Jurkat, Clone E6-1 (cell line): ENCODE data around the gene RENBP.

ENCODE experiments used
- DNase-seq: peaks from one replicate; pipeline ENCODE4 v3.0.0-alpha.2; 2011; ENCODE audit warnings: low read depth, low spot score
- H3K4me3 ChIP-seq: 2 replicates; pipeline ENCODE4 v1.5.1; 2011; ENCODE audit warnings: mild to moderate bottlenecking, low read length, control low read depth, moderate library complexity

The RENBP gene

DNA sequence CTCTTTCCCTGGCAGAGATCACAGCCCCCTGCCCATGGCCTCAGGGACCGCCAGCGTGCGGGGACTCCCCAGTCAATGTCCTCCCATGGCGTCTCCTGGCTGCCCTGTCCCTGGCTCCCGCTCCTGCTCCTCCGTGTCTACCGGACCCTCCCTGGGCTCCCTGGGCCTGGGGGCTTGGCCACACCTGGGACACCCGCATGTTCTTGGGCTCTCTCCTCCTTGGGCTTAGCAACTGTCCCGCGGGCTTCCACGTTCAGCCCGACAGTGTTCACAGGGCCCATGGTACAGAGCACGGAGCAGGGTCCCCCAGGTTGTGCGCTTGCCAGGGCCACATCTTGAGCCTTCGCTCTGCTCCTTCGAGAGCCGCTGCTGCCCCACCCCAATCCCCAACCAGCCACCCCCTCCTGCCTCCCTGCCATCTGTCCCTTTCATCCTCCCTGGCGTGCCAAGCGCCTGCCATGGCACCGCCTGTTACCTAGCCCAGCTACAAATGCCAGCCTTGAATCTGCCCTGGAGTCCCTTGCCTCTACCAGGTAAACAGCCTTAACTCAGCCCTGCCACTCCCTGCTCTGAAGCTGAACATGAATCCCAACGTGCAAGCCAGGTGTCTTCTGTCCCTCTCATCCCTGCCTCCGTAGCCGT is 36.1 kb downstream of the RENBP start:
- DNase-seq, result no peak
- H3K4me3 ChIP-seq, result no peak overlapping the region

GRCh38 chrX:153907456-153907855 is 37.0 kb downstream of the RENBP start:
- DNase-seq, result no peak
- H3K4me3 ChIP-seq, result no peak overlapping the region

DNA sequence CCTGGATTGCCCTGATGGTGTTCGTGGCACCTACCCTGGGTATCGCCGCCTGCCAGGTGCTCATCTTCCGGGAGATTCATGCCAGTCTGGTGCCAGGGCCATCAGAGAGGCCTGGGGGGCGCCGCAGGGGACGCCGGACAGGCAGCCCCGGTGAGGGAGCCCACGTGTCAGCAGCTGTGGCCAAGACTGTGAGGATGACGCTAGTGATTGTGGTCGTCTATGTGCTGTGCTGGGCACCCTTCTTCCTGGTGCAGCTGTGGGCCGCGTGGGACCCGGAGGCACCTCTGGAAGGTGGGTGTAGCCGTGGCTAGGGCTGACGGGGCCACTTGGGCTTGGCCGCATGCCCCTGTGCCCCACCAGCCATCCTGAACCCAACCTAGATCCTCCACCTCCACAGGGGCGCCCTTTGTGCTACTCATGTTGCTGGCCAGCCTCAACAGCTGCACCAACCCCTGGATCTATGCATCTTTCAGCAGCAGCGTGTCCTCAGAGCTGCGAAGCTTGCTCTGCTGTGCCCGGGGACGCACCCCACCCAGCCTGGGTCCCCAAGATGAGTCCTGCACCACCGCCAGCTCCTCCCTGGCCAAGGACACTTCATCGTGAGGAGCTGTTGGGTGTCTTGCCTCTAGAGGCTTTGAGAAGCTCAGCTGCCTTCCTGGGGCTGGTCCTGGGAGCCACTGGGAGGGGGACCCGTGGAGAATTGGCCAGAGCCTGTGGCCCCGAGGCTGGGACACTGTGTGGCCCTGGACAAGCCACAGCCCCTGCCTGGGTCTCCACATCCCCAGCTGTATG is 38.1 kb downstream of the RENBP start:
- no peak for DNase-seq
- no peak overlapping the region for H3K4me3 ChIP-seq

DNA sequence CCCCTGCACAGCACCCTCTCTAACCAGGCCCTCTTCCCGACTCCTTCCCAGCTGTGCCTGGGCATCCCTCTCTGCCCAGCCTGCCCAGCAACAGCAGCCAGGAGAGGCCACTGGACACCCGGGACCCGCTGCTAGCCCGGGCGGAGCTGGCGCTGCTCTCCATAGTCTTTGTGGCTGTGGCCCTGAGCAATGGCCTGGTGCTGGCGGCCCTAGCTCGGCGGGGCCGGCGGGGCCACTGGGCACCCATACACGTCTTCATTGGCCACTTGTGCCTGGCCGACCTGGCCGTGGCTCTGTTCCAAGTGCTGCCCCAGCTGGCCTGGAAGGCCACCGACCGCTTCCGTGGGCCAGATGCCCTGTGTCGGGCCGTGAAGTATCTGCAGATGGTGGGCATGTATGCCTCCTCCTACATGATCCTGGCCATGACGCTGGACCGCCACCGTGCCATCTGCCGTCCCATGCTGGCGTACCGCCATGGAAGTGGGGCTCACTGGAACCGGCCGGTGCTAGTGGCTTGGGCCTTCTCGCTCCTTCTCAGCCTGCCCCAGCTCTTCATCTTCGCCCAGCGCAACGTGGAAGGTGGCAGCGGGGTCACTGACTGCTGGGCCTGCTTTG is 38.9 kb downstream of the RENBP start:
- no peak for DNase-seq
- no peak overlapping the region for H3K4me3 ChIP-seq

DNA sequence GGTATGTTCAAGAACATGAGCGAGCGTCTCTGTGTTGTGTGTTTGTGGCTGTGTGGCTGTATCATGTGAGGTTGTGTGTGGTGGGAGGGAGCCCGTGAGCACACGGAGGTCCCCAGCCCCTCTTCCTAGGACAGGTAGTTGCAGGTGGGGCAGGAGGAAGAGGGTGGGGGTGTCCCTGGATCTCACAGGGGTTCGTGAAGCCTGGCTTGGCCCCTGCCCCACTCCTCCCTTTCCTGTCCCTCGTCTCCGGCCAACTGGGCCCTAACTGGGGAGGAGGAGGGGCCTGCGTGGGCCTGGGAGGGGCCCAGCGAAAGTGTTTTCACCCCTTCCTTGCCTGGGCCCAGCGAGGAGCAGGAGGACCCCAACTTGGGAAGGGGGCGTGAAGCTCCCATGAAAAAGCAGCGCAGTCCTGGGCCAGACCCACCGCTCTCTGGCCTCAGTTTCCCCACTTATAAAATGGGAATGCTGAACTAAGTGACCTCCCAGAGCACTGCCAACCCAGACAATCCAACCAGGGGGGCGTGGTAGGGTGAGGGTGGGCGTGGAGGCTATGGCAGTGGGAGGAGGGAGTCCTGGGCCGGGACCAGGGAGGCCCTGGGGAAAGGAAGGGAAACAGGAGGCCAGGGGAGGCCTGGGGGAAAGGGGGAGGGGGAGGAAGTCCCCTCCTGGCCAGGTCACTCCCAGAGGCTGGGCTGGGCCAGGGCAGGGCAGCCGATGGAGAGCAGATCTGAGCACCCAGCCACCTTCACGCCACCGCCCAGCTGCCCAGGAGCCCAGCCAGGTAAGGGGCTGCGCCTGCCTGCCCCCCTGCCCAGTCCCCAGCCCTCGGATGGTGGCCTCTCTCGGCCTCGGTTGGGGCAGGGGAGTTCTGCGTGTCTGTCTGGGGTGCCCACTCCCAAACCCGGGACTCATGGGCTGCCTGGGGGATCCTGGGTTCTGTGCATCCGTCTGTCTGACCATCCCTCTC is 40.2 kb downstream of the RENBP start, which contains the start of gene AVPR2:
TSS of gene AVPR2 (plus strand) at position 683 of the 967 bp plus-strand sequence. CDS start 473 bp downstream, outside the sequence.
- DNase-seq, result no peak

GRCh38 chrX:153903238-153903980 is 41.0 kb downstream of the RENBP start:
- DNase-seq, result no peak
- no peak overlapping the region for H3K4me3 ChIP-seq

More for the DNA sequence above, 40.2 kb downstream of the RENBP start, which contains the start of gene AVPR2:
- no peak within 1 kb of the TSS for H3K4me3 ChIP-seq

GRCh38 chrX:153902385-153902784 is 42.1 kb downstream of the RENBP start:
- H3K4me3 ChIP-seq, result no peak overlapping the region
- DNase-seq, result no peak

DNA sequence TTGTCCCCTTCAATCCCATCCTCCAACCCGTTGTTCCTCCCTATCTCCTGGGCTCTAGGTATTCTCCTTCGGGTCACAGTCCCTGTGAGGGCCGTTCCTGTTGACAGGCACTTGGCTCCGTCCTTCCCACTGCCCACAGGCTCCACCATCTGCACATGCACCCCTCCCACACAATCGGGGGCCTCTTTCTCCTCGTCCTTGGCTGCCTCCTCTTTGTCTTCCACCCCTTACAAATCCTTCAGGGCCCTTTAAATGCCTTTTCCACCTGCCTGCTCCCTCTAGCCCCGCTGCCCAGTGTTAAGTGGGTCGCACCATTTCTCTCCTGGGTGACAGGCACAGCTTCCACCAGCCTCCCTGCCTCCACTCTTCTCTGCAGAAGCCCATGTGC is 42.7 kb downstream of the RENBP start:
- H3K4me3 ChIP-seq, result no peak overlapping the region
- DNase-seq, result no peak

GRCh38 chrX:153900831-153901752 is 43.4 kb downstream of the RENBP start:
- H3K4me3 ChIP-seq, result peak overlapping the region; percentile 7; the same call in 1 of the 2 replicates
- peak; percentile 87 for DNase-seq

DNA sequence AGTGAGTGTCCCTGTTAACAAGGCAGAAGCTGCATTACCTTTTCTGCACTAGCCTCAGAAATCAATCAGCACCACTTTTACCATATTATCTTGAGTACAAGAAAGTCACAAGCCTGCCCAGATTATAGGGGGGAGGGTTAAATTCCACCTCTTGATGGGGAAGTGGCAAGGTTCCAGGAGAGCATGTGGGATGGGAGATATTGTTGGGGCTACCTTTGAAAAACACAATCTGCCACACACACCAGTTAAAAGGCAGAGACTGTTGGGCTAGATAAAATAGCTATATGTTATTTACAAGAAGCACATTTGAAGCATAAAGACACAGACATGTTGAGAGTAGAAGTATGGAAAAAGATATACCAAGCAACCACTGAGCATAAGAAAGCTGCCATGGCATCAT is 46.5 kb downstream of the RENBP start:
- DNase-seq, result no peak

DNA sequence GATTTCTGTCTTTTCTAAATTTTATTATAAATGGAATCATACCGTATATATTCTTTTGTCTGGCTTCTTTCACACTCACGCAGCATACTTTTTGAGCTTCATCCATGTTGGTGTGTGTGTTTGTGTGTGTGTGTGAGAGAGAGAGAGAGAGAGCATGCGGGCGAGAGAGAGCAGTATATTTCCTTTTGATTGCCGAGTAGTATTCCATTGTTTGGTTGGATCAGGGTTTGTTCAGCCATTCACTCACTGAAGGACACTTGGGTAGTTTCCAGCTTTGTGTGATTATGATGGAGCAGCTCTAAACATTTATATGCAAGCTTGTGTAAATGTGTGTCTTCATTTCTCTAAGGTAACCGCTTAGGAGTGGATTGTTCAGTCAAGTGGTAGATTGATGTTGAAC is 55.3 kb downstream of the RENBP start:
- no peak overlapping the region for H3K4me3 ChIP-seq
- no peak for DNase-seq

More for the DNA sequence above, 46.5 kb downstream of the RENBP start:
- no peak overlapping the region for H3K4me3 ChIP-seq

- H3K4me3 ChIP-seq, result no peak overlapping the region
- no peak for DNase-seq
Measured at GRCh38 chrX:153888344-153888743, 56.1 kb downstream of the RENBP start.

DNA sequence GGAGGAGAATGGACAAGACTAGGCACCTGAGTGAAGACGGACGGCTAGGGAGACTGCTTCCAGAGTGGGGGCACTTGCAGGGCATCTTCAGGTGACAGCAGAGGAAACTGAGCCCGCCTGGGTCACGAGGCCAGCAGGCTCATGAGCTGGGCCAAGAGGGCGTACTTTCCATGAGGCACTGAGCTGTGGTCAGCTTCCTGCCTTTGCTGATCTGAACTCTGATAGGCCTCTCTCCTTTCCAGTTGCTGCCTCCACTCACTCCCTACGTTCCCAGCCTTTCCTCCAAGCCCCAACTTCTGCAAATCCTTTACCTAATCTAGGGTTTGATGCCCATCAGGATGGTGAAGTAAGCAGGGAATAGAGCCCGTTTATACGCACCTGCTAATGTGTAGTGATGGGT is 57.1 kb downstream of the RENBP start:
- DNase-seq, result no peak

GRCh38 chrX:153886915-153887314 is 57.5 kb downstream of the RENBP start:
- no peak overlapping the region for H3K4me3 ChIP-seq

More for the DNA sequence above, 57.1 kb downstream of the RENBP start:
- no peak overlapping the region for H3K4me3 ChIP-seq

DNA sequence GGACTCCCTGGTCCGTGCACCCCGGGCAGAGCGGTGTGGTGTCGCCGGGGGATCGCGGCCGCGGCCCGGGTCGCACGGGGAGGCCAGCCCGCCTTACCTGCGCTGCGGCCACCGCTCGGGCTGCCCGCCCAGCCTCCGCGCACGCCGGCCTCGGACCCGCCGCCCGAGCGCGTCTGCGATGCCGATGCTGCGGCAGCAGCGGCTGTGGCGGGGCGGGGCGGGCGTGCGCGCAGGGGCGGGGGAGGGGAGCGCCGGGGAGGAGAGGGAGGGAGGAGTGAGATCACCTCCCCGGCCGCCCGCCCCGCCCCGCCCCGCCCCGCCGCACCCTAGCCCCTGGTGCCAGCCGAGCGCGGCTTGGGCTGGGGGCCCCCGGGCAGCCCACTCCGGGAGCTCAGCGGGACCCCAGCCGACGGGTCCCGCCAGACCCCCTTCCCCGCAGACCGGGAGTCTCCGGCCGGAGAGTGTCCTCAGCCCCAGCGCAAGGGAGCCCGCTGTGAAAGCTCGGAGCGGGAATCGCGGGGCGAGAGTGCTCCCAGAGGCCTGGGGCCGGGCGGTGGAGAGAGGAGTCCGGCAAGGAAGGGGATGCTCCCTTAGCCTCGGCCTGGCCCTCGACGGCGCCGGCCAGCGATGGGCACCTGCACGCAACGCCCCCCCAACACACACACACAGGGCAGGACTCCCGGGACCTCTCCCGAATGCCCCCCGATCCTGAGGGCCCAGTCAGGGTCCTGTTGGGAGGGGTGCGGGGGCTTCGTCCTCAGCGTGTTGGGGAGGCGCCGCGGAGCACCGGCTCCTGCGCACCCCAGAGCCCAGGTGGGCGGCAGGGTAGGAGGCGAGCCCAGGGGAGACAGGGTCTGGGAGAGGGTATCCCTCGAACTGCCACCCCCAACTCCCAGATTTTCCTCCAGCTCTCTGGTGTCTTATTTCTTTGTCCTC is 58.2 kb downstream of the RENBP start, which contains the start of gene L1CAM:
TSS of gene L1CAM (minus strand) at position 206 of the 936 bp plus-strand sequence. CDS start 10,337 bp downstream, outside the sequence.
- H3K4me3 ChIP-seq, result no peak within 1 kb of the TSS
- DNase-seq, result no peak

More at GRCh38 chrX:153886915-153887314, 57.5 kb downstream of the RENBP start:
- no peak for DNase-seq
